Left ventricle myocardium superior (tissue), 1 donor: ENCODE measurements around the gene ZC3H10. TPM values are rescaled to one million over a fixed set of nuclear protein-coding genes. Genes with fewer than 3 reads are reported as not detected.
"Not testable (repeated sequence)": the region's sequence is repeated elsewhere in the genome, so short reads cannot be mapped to it uniquely, and the experiment has no call there.

Experiments used
- ATAC-seq: fragments of 200-7000 bp; cut with Tn5 transposase; one replicate; pipeline ENCODE4 v1.9.1; 2020; ENCODE audit warnings: mild to moderate bottlenecking, moderate library complexity
- DNase-seq: peaks from one replicate; pipeline ENCODE4 v3.0.0-alpha.2; 2020
- intact Hi-C: fragments of 100-400 bp; cut with micrococcal nuclease; formaldehyde crosslinking; loops from one replicate; pipeline ENCODE4 v1.11.0; 2022
- total RNA-seq: library from RNA; stranded (reverse); fragmentation: NEBNext Ultra II Directional; extraction: Animal tissue kit (Norgen Biotek cat#: 25700); gene quantifications from one replicate; pipeline ENCODE4 v1.2.1, GENCODE V29; 2021
- donor health status: DM: no; HTN: yes; CAD: no; lungs with severe emphysema.

Gene ZC3H10
- total RNA-seq, 1 donor from 2014 or later: 5.5 TPM

- intact Hi-C loops: no loop called here
- ATAC-seq: no peak
- DNase-seq: no peak
These were observed 18.3 kb upstream of the ZC3H10 start for GRCh38 chr12:56099787-56100186.

GRCh38 chr12:56101045-56101444 is 17.0 kb upstream of the ZC3H10 start:
- ATAC-seq (no peak), DNase-seq (no peak)
- intact Hi-C loops: no loop called here

GRCh38 chr12:56102683-56103065 is 15.4 kb upstream of the ZC3H10 start:
- DNase-seq (no peak), ATAC-seq (no peak)
- intact Hi-C loops: no loop called here

- ATAC-seq (no peak), DNase-seq (no peak)
- intact Hi-C loops: no loop called here
These were observed 14.9 kb upstream of the ZC3H10 start for GRCh38 chr12:56103066-56103711.

DNA sequence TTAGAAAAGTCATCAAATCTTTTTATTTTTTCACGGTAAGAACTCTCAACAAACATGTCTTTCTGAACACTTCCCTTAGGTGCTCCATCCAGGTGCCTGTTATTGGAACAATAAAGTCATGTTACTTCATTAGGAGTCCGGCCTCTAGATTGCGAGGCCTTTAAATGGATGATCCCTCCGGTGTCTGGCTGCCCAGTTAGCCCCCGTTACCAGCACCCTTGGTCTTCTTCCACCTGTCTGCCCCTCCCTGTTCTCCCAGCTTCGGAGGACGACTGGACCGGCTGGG is 14.3 kb upstream of the ZC3H10 start:
- no peak for ATAC-seq
- intact Hi-C loops: no loop called here
- no peak for DNase-seq

DNA sequence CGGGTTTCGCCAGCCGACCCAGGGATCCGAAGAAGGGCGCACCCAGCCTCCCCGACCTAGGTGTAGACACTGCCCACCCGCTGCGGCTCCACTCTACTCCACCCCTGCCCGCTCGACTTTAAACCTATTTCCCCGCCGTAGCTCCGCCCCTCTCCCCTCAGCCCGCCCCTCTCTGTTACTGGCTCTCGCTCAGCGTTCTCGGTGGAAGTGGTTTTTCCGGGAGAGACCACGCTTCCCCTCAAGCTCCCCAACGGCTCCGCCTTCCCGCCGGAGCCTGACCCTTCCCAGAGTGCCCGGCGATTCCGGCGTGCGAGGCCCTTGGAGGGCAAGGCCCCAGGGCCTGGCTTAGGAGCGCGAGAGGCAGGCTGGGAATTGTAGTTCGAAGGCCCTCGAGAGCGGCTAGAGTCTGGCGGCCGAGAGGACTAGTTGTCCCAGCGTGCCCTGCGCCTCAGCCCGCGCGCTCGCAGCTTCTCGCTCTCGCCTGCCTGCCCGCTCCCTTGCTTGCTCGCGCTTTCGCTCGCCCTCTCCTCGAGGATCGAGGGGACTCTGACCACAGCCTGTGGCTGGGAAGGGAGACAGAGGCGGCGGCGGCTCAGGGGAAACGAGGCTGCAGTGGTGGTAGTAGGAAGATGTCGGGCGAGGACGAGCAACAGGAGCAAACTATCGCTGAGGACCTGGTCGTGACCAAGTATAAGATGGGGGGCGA is 13.8 kb upstream of the ZC3H10 start, which contains the start of gene PA2G4:
TSS of gene PA2G4 (plus strand) at position 451 of the 706 bp plus-strand sequence. CDS start at position 630, 179 bp downstream.
- DNase-seq (peak; percentile 98), ATAC-seq (peak; percentile 98)
- intact Hi-C loops: no loop called here

GRCh38 chr12:56104815-56105608 is 13.1 kb upstream of the ZC3H10 start:
- DNase-seq (peak; percentile 60), ATAC-seq (peak; percentile 34)
- intact Hi-C loops: no loop called here

- ATAC-seq (no peak), DNase-seq (no peak)
- intact Hi-C loops: no loop called here
These were observed 12.5 kb upstream of the ZC3H10 start for GRCh38 chr12:56105609-56105902.

GRCh38 chr12:56107242-56107641 is 10.8 kb upstream of the ZC3H10 start:
- ATAC-seq (no peak), DNase-seq (no peak)
- intact Hi-C loops: no loop called here

DNA sequence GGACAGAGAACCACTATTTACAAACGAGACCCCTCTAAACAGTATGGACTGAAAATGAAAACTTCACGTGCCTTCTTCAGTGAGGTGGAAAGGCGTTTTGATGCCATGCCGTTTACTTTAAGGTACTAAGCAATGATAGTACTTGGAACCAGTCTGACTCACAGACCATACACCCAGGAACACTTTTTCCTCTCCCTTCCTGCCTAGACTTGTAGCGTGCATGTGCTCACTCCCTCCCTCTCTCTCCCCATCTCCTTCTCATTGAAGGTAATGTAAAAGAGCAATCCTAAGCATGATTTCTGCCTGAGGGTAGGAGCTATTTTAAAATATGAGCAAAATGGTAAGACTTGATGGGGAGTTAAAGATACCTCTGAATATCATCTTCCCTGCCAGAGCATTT is 7.5 kb upstream of the ZC3H10 start:
- intact Hi-C loops: no loop called here

DNA sequence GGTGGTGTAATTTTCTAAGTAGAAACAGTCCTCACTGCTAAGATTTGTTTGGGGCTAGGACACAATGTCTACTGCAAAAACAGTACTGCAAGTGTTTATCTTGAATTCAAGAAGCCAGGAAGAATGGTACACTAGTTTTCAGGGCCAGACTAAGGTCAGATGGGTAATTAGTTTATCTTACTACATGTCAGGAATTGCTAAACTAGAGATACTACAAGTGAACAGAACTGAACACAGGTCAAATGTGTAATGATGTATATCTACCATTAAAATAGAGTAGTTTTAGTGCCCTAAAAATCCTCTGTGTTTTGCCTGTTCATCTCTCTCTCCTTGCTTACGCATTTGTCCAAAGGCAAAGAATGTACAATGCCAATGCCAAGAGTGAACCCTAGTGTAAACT is 4.0 kb upstream of the ZC3H10 start:
- intact Hi-C loops: no loop called here
- ATAC-seq: no peak
- DNase-seq: no peak

More for the DNA sequence above, 7.5 kb upstream of the ZC3H10 start:
- ATAC-seq (no peak), DNase-seq (no peak)

DNA sequence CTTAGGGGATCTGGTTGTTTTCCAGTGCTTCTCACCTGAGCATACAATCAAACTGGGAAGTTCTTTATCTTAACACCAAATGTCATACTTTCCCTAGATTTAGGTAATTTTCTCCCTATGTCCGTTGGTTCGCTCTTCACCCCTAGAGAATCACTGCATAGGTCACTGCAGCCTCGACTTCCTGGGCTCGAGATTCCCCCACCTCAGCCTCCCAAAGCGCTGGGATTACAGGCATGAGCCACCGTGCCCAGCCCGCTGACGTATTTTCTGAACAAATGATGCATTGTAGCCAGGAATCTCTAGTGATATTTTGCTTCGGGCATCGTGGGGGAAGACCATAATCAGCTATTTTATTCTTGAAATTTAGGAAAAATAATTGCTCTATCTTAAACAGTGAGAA is 2.7 kb upstream of the ZC3H10 start:
- ATAC-seq: no peak
- DNase-seq: peak; percentile 38
- intact Hi-C loops: no loop called here

DNA sequence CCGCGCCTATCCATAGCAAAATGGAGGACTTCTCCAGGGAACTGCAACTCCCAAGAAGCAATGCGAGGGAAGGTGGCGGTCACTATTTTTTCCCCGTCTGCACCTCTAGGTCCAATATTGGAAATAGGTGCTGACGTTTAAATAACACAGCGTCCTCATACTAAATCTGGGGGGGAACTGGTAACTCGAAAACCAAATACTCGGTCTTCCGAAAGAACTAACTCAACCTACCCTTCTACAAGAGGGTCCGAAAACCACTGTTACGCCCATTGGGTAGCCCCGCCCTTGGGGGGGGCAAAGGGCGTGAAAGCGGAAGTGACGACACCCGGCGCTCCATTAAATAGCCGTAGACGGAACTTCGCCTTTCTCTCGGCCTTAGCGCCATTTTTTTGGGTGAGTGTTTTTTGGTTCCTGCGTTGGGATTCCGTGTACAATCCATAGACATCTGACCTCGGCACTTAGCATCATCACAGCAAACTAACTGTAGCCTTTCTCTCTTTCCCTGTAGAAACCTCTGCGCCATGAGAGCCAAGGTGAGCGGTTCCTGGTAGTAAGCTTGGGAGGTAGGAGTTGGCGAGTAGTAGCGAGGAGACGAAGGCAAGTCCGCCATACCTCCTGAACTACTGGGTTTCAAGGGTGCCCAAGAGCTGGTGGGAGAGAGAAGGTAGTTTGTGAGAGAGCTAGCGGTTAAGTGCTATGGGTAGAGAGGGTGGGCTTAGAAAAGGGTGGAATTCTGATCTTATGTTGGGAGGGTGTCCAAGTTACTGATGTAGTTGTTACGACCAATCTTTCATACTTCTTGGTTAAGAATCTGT is 1.6 kb upstream of the ZC3H10 start, which contains the start of gene RPL41:
TSS of gene RPL41 (plus strand) at position 367 of the 815 bp plus-strand sequence.
- ATAC-seq (peak; percentile 78), DNase-seq (peak; percentile 96)
- intact Hi-C loops: no loop called here

DNA sequence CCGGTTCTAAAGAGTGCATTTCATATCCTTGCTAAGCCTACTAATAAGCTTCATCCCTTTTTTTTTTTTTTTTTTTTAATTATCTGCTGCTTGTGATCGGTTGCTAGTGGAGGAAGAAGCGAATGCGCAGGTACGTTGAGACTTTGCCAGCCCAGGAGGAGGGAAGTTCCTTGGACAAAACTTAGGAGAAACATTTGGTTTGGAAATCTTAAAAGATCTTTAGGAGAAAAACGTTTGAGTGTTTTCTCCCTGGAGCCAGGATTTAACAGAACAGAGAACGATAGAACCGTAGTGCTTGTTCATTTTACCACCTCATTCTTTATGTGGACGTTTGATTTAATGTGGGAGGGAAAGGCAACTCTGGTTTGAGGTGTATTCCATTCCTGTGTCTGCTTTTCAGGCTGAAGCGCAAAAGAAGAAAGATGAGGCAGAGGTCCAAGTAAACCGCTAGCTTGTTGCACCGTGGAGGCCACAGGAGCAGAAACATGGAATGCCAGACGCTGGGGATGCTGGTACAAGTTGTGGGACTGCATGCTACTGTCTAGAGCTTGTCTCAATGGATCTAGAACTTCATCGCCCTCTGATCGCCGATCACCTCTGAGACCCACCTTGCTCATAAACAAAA is 872 bp upstream of the ZC3H10 start:
- intact Hi-C loops, DNase-seq, ATAC-seq: not testable (repeated sequence)

GRCh38 chr12:56118688-56119357 is 757 bp downstream of the ZC3H10 start:
- intact Hi-C loops: no loop called here
- no peak for ATAC-seq
- no peak for DNase-seq

DNA sequence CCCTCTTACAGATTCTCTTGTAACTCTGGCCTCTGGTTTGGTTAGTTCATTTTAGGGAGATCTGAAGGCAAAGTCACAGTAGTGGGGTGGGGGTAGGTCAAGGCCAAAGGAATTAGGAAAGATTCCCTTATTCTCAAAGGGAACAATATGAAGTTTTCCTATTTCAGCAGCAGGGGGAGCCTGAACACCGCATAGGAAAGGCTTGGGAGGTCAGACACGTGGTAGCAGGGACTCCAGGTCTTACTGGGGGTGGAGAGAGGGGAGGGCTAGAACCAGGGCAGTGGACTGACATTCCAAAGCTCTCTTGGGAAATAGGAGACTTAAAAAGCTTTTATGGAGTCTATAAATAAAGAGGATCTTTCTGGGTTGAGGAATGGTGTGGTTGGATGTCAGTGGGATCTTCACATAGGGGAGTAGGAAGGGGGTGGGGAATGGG is 1.3 kb downstream of the ZC3H10 start:
- ATAC-seq (peak; percentile 44), DNase-seq (peak; percentile 58)
- intact Hi-C loops: no loop called here

- DNase-seq (no peak), ATAC-seq (no peak)
- intact Hi-C loops: loop anchor here (10.0 kb wide), 1 partner anchor 64 kb away; the partner anchor contains the start of gene SMARCC2
These were observed 2.2 kb downstream of the ZC3H10 start for GRCh38 chr12:56120158-56120846.
